GM12878 (cell line): ENCODE measurements around the gene CSF3R. TPM values are rescaled to one million over a fixed set of nuclear protein-coding genes. Genes with fewer than 3 reads are reported as not detected.

Experiments used
- ATAC-seq: fragments of 200-7000 bp; cut with Tn5 transposase; 3 replicates; pipeline ENCODE4 v1.9.1; 2020; ENCODE audit warnings: mild to moderate bottlenecking, moderate library complexity
- BruUV-seq: library from RNA; stranded (reverse); fragments of 400-500 nt; replicated peaks from 2 replicates; lab custom pipeline; 2021; lab: Mats Ljungman, UMichigan
- CTCF ChIA-PET: fragments of 300-600 bp; sonication (Branson Sonifier 250); formaldehyde crosslinking; extraction: SDS; loops from one replicate; lab custom pipeline; 2021; ENCODE audit warnings: inconsistent platforms; lab: Yijun Ruan, JAX
- POLR2A ChIA-PET: fragments of 350-600 bp; formaldehyde crosslinking; extraction: SDS; loops from one replicate; lab custom pipeline; 2021; ENCODE audit warnings: inconsistent platforms; lab: Charles Lee
- RAD21 ChIA-PET: fragments of 300-600 bp; sonication (Branson Sonifier 250); formaldehyde crosslinking; loops from one replicate; lab custom pipeline; 2023; ENCODE audit warnings: antibody characterized with exemption; ENCODE audit not compliant: unreplicated experiment; lab: Charles Lee
- SMC1A ChIA-PET: fragments of 300-600 bp; sonication (Branson Sonifier 250); formaldehyde crosslinking; loops from one replicate; lab custom pipeline; 2023; ENCODE audit not compliant: unreplicated experiment, uncharacterized antibody; lab: Charles Lee
- DNase-seq: peaks from one replicate; pipeline ENCODE4 v3.0.0-alpha.2; 2011; ENCODE audit warnings: low read depth, low spot score
- FAIRE-seq: peaks from 3 replicates; lab custom pipeline; 2011; peaks lifted over from hg19 to GRCh38; lab: Jason Lieb, UNC
- H2AFZ ChIP-seq: 2 replicates; pipeline ENCODE4 v1.6.0; 2011; ENCODE audit warnings: low read depth, low read length, control low read depth; ENCODE audit not compliant: control insufficient read depth
- H3K27ac ChIP-seq: 2 replicates; pipeline ENCODE4 v1.5.1; 2011; ENCODE audit warnings: control low read depth; ENCODE audit not compliant: control insufficient read depth, insufficient read depth
- H3K27me3 ChIP-seq, 2 experiments: replicated peaks in 1 of 2; 2 replicates each; pipeline versions ENCODE4 v1.6.0 to v1.6.1; 2011; ENCODE audit warnings: low read length in 1 of 2; ENCODE audit not compliant: control insufficient read depth in 2 of 2, insufficient read depth in 2 of 2
- H3K36me3 ChIP-seq, 2 experiments: 2 replicates each; pipeline ENCODE4 v1.5.1; 2011; ENCODE audit warnings: low read length in 1 of 2; ENCODE audit not compliant: control insufficient read depth in 2 of 2, insufficient read depth in 2 of 2
- H3K4me1 ChIP-seq: 2 replicates; pipeline ENCODE4 v1.6.1; 2011; ENCODE audit warnings: mild to moderate bottlenecking, low read length, moderate library complexity, mixed read lengths; ENCODE audit not compliant: control insufficient read depth, insufficient read depth
- H3K4me2 ChIP-seq: 2 replicates; pipeline ENCODE4 v1.6.0; 2011; ENCODE audit warnings: control low read depth; ENCODE audit not compliant: control insufficient read depth, insufficient read depth
- H3K4me3 ChIP-seq: fragments of 200-600 bp; sonication (generic); 2 replicates; pipeline ENCODE4 v1.5.1; 2016
- H3K79me2 ChIP-seq: 2 replicates; pipeline ENCODE4 v1.6.0; 2011; ENCODE audit warnings: low read length; ENCODE audit not compliant: control insufficient read depth, insufficient read depth
- H3K9ac ChIP-seq: 2 replicates; pipeline ENCODE4 v1.8.0; 2011; ENCODE audit warnings: low read length, control low read depth, mixed read lengths; ENCODE audit not compliant: control insufficient read depth, insufficient read depth
- H3K9me3 ChIP-seq: replicated peaks from 3 replicates; pipeline ENCODE4 v1.5.1; 2011; ENCODE audit warnings: mild to moderate bottlenecking, low read length; ENCODE audit not compliant: control insufficient read depth, insufficient read depth
- H4K20me1 ChIP-seq: 2 replicates; pipeline ENCODE4 v1.6.0; 2011; ENCODE audit not compliant: control insufficient read depth, insufficient read depth
- ASH2L ChIP-seq: fragments of 300-600, 200-600 bp; sonication (generic); IDR thresholded peaks from 2 replicates; pipeline ENCODE4 v1.6.1; 2017; ENCODE audit warnings: low read depth, mild to moderate bottlenecking, borderline replicate concordance
- BCL3 ChIP-seq: IDR thresholded peaks from 2 replicates; pipeline ENCODE4 v1.6.1; 2011; ENCODE audit warnings: borderline replicate concordance, low read depth, mild to moderate bottlenecking, moderate library complexity, low read length; ENCODE audit not compliant: insufficient read depth, poor library complexity, severe bottlenecking
- BHLHE40 ChIP-seq, 2 experiments: fragments of 450-650 bp in 1 of 2; IDR thresholded peaks; 2 replicates each; pipeline ENCODE4 v1.6.1; 2011 to 2017; ENCODE audit warnings: low read depth in 2 of 2, borderline replicate concordance in 1 of 2, improper control_type of control experiment in 1 of 2, low read length in 1 of 2, mild to moderate bottlenecking in 1 of 2
- GATAD2B ChIP-seq: fragments of 450-650 bp; conservative IDR thresholded peaks from 2 replicates; pipeline ENCODE4 v1.6.1; 2017; ENCODE audit warnings: low read depth, mild to moderate bottlenecking, moderate library complexity
- HCFC1 ChIP-seq: fragments of 150-350 bp; IDR thresholded peaks from 2 replicates; pipeline ENCODE4 v1.6.1; 2014; ENCODE audit warnings: low read length
- IRF3 ChIP-seq: fragments of 450-650 bp; IDR thresholded peaks from 2 replicates; pipeline ENCODE4 v1.6.1; 2014; ENCODE audit warnings: mild to moderate bottlenecking
- NFIC ChIP-seq: IDR thresholded peaks from 2 replicates; pipeline ENCODE4 v1.6.1; 2012; ENCODE audit warnings: low read depth, mild to moderate bottlenecking, inconsistent platforms, low read length, moderate library complexity
- PRDM15 ChIP-seq: fragments of 450-650 bp; formaldehyde crosslinking; IDR thresholded peaks from 2 replicates; pipeline ENCODE4 v1.4.0; 2020; ENCODE audit warnings: mild to moderate bottlenecking, moderate library complexity
- RCOR1 ChIP-seq: conservative IDR thresholded peaks from 2 replicates; pipeline ENCODE4 v1.6.1; 2012; ENCODE audit warnings: low read depth, low read length, improper control_type of control experiment
- SIX5 ChIP-seq: IDR thresholded peaks from 2 replicates; pipeline ENCODE4 v1.6.1; 2011; ENCODE audit warnings: mild to moderate bottlenecking, low read depth, low read length, moderate library complexity; ENCODE audit not compliant: severe bottlenecking
- SP1 ChIP-seq: IDR thresholded peaks from one replicate; pipeline ENCODE4 v1.6.1; 2011; ENCODE audit warnings: low read depth, low read length
- SRF ChIP-seq, 2 experiments: IDR thresholded peaks; 2 replicates each; pipeline ENCODE4 v1.6.1; 2011; ENCODE audit warnings: low read depth in 2 of 2, low read length in 2 of 2, mild to moderate bottlenecking in 1 of 2, moderate library complexity in 1 of 2
- SUZ12 ChIP-seq: fragments of 200-600 bp; sonication (generic); IDR thresholded peaks from one replicate; pipeline ENCODE4 v1.6.1; 2018; ENCODE audit warnings: antibody characterized with exemption, mild to moderate bottlenecking; ENCODE audit not compliant: unreplicated experiment
- TCF3 ChIP-seq: IDR thresholded peaks from 2 replicates; pipeline ENCODE4 v1.6.1; 2012; ENCODE audit warnings: low read depth, mild to moderate bottlenecking, low read length, borderline replicate concordance; ENCODE audit not compliant: insufficient read depth
- USF2 ChIP-seq: IDR thresholded peaks from 2 replicates; pipeline ENCODE4 v1.6.1; 2011; ENCODE audit warnings: low read depth, low read length, improper control_type of control experiment, borderline replicate concordance
- WGBS: methylation state at CpG from one replicate; pipeline ENCODE4 v1.1.6; 2016; ENCODE audit warnings: low lambda C conversion rate; ENCODE audit not compliant: insufficient replicate concordance, insufficient coverage; ENCODE audit errors: missing lambda C conversion rate; 5-methylcytosine and 5-hydroxymethylcytosine counted together
- in situ Hi-C: fragments of 300-500 bp; cut with MboI; formaldehyde crosslinking; loops from 9 replicates; pipeline ENCODE4 v1.14.3; 2018; ENCODE audit warnings: mixed read lengths
- intact Hi-C: fragments of 100-400 bp; cut with micrococcal nuclease; formaldehyde crosslinking; loops from one replicate; pipeline ENCODE4 v1.14.2; 2022; ENCODE audit not compliant: unreplicated experiment
- polyA plus RNA-seq, 11 experiments: library from polyadenylated mRNA; depleted of rRNA in 4 of 11; unstranded in 6 of 11; stranded (reverse) in 5 of 11; fragments of >200 nt; fragmentation: Nextera tagmentation in 4 of 11; fragmentation: Illumina TruSeq in 1 of 11; extraction: Ambion mirVana in 4 of 11; extraction: Trizol in 1 of 11; gene quantifications; 1 replicate in 1 of 11; 2 replicates in 10 of 11; pipeline versions ENCODE4 v1.2.1 to v1.2.3, GENCODE V29; 2011 to 2016; ENCODE audit warnings: inconsistent platforms in 2 of 11, missing spikeins in 2 of 11, low read depth in 1 of 11
- total RNA-seq, 4 experiments: library from RNA; depleted of rRNA in 3 of 4; stranded (reverse); fragments of >200 nt in 3 of 4; fragmentation: Illumina TruSeq in 1 of 4; extraction: Trizol in 1 of 4; gene quantifications; 2 replicates each; pipeline versions ENCODE4 v1.2.1 to v1.2.3, GENCODE V29; 2013 to 2021

Gene CSF3R
- total and polyA plus RNA-seq, 10 of the 15 experiments (the other 5 are each of a cell fraction or from before 2014, with no cell fraction given): 0.13 TPM; not detected in 9

GRCh38 chr1:36455386-36455785 lies 27.3 kb downstream of the CSF3R start:
- no peak overlapping the region for H3K4me3 ChIP-seq
- no TSS peak for BruUV-seq
- ChIA-PET POLR2A (interaction anchor here (0.6 kb wide), 1 partner anchor 14 kb away, joined by 3 read pairs; no protein-coding TSS in a partner anchor), RAD21 (no interaction called here), CTCF (no interaction called here), SMC1A (no interaction called here)
- no peak for TF ChIP-seq TCF3
- no peak for TF ChIP-seq USF2
- TF ChIP-seq SP1: no peak
- TF ChIP-seq BHLHE40 (IDR thresholded peaks at IDR 0.05; ENCODE audit: borderline replicate concordance in 1 of 2, low read depth in 2 of 2, low read length in 1 of 2): no peak
- TF ChIP-seq ASH2L: no peak
- TF ChIP-seq GATAD2B: no peak
- no peak for TF ChIP-seq RCOR1
- TF ChIP-seq NFIC: no peak
- TF ChIP-seq PRDM15 (CRISPR knock-in tag): no peak
- no peak for TF ChIP-seq SRF (IDR thresholded peaks at IDR 0.05; ENCODE audit: low read depth in 2 of 2, low read length in 2 of 2)
- TF ChIP-seq BCL3: no peak
- TF ChIP-seq SIX5: no peak
- TF ChIP-seq IRF3: no peak
- TF ChIP-seq HCFC1: no peak
- TF ChIP-seq SUZ12: no peak
- in situ Hi-C loops (no loop called here), intact Hi-C loops (no loop called here)
- H3K9ac ChIP-seq: no peak overlapping the region
- H3K9me3 ChIP-seq: no peaks in the 10 kb centered on the region
- ATAC-seq (no peak), DNase-seq (no peak), FAIRE-seq (no peak)
- H3K79me2 ChIP-seq: no peaks in the 10 kb centered on the region; the same call in 1 of the 2 replicates
- H3K27ac ChIP-seq: no peak overlapping the region
- H3K36me3 ChIP-seq: peaks cover 11 to 20% of the 10 kb centered on the region in 2 experiments
- H2AFZ ChIP-seq: no peak overlapping the region
- H4K20me1 ChIP-seq: no peaks in the 10 kb centered on the region
- no peak overlapping the region for H3K4me2 ChIP-seq
- WGBS: 88% methylated on average over 1 of the region's 1 CpG
- H3K4me1 ChIP-seq: peaks cover 8% of the 10 kb centered on the region
- no peaks in the 10 kb centered on the region for H3K27me3 ChIP-seq
